Vagina (tissue), 2 donors: Measurements from ENCODE around the gene DNER.

Experiments used
- POLR2A ChIP-seq, 2 donors: fragments of 450-650 bp; IDR thresholded peaks; one replicate each; pipeline ENCODE4 v1.6.1; 2017; ENCODE audit warnings: antibody characterized with exemption in 2 of 2, mild to moderate bottlenecking in 2 of 2, moderate library complexity in 2 of 2
- TF ChIP-seq, protein P1 (sequence below), 3 experiments: fragments of 450-650 bp in 2 of 3; fragments of 200-600 bp in 1 of 3; sonication (generic) in 1 of 3; IDR thresholded peaks; one replicate each; pipeline ENCODE4 v1.5.1; 2017 to 2019; ENCODE audit warnings: antibody characterized with exemption in 3 of 3, mild to moderate bottlenecking in 2 of 3, moderate library complexity in 2 of 3

- TF ChIP-seq, protein P1, sequence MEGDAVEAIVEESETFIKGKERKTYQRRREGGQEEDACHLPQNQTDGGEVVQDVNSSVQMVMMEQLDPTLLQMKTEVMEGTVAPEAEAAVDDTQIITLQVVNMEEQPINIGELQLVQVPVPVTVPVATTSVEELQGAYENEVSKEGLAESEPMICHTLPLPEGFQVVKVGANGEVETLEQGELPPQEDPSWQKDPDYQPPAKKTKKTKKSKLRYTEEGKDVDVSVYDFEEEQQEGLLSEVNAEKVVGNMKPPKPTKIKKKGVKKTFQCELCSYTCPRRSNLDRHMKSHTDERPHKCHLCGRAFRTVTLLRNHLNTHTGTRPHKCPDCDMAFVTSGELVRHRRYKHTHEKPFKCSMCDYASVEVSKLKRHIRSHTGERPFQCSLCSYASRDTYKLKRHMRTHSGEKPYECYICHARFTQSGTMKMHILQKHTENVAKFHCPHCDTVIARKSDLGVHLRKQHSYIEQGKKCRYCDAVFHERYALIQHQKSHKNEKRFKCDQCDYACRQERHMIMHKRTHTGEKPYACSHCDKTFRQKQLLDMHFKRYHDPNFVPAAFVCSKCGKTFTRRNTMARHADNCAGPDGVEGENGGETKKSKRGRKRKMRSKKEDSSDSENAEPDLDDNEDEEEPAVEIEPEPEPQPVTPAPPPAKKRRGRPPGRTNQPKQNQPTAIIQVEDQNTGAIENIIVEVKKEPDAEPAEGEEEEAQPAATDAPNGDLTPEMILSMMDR (IDR thresholded peaks at IDR 0.05), result no peak
- no peak for TF ChIP-seq POLR2A (IDR thresholded peaks at IDR 0.05)
Measured at GRCh38 chr2:229372207-229372606, 342.1 kb downstream of the DNER start.
